K562 (cell line): ENCODE measurements around the gene COX6B2. TPM values are rescaled to one million over a fixed set of nuclear protein-coding genes. Genes with fewer than 3 reads are reported as not detected.

Source experiments
- CBX5 ChIP-seq: IDR thresholded peaks from 2 replicates; pipeline ENCODE4 v1.6.1; 2014; ENCODE audit warnings: low read depth, borderline replicate concordance
- CHD1 ChIP-seq: fragments of 200-600 bp; sonication (generic); IDR thresholded peaks from one replicate; pipeline ENCODE4 v1.6.1; 2012; ENCODE audit warnings: mild to moderate bottlenecking, moderate library complexity, low read length, inconsistent platforms
- DACH1 ChIP-seq: fragments of 450-650 bp; IDR thresholded peaks from 2 replicates; pipeline ENCODE4 v1.6.1; 2018; ENCODE audit not compliant: partially characterized antibody
- DMBX1 ChIP-seq: fragments of 250-450 bp; sonication (Bioruptor Pico); IDR thresholded peaks from 2 replicates; pipeline ENCODE4 v1.8.0; 2022; ENCODE audit warnings: inconsistent platforms, mild to moderate bottlenecking, moderate library complexity, borderline replicate concordance
- ERF ChIP-seq: fragments of 450-650 bp; formaldehyde crosslinking; IDR thresholded peaks from 2 replicates; pipeline ENCODE4 v1.4.0; 2020; ENCODE audit warnings: mild to moderate bottlenecking, mixed read lengths
- ETS1 ChIP-seq: conservative IDR thresholded peaks from 2 replicates; pipeline ENCODE4 v1.6.1; 2011; ENCODE audit warnings: low read depth, mild to moderate bottlenecking, low read length; ENCODE audit not compliant: control insufficient read depth
- FOXP1 ChIP-seq: sonication (generic); formaldehyde crosslinking; IDR thresholded peaks from 2 replicates; pipeline ENCODE4 v1.8.0; 2022; ENCODE audit warnings: mild to moderate bottlenecking, missing genetic modification reagents
- HES1 ChIP-seq: fragments of 450-650 bp; IDR thresholded peaks from 2 replicates; pipeline ENCODE4 v1.6.1; 2016; ENCODE audit warnings: low read depth, mild to moderate bottlenecking, moderate library complexity
- HMGN3 ChIP-seq: IDR thresholded peaks from 2 replicates; pipeline ENCODE4 v1.6.1; 2011; ENCODE audit warnings: borderline replicate concordance, low read depth, mild to moderate bottlenecking, mixed read lengths, low read length; ENCODE audit not compliant: insufficient read length; ENCODE audit errors: extremely low read depth
- HNRNPH1 ChIP-seq: fragments of 200-400 bp; formaldehyde crosslinking; optimal IDR thresholded peaks from 2 replicates; pipeline ENCODE3; 2017; ENCODE audit warnings: low read depth, mild to moderate bottlenecking, low read length, moderate library complexity
- KLF13 ChIP-seq: fragments of 450-650 bp; IDR thresholded peaks from 2 replicates; pipeline ENCODE4 v1.6.1; 2016; ENCODE audit warnings: missing genetic modification characterization, low read depth, mild to moderate bottlenecking, missing compliant biosample characterization, moderate library complexity, borderline replicate concordance
- LARP7 ChIP-seq: fragments of 450-650 bp; IDR thresholded peaks from 2 replicates; pipeline ENCODE4 v1.6.1; 2016
- MAFG ChIP-seq: fragments of 450-650 bp; conservative IDR thresholded peaks from 2 replicates; pipeline ENCODE4 v1.6.1; 2016; ENCODE audit warnings: missing genetic modification characterization, missing compliant biosample characterization
- NR2F6 ChIP-seq: fragments of 450-650 bp; formaldehyde crosslinking; IDR thresholded peaks from 2 replicates; pipeline ENCODE4 v1.4.0; 2020; ENCODE audit warnings: mild to moderate bottlenecking
- RB1 ChIP-seq: fragments of 450-650 bp; IDR thresholded peaks from 2 replicates; pipeline ENCODE4 v1.6.1; 2017; ENCODE audit warnings: low read depth, mild to moderate bottlenecking
- RBM22 ChIP-seq: fragments of 200-400 bp; formaldehyde crosslinking; IDR thresholded peaks from 2 replicates; pipeline ENCODE4 v1.6.1; 2018; ENCODE audit warnings: low read length, low read depth; ENCODE audit not compliant: poor library complexity, severe bottlenecking
- RCOR1 ChIP-seq, 2 experiments: IDR thresholded peaks; 2 replicates each; pipeline ENCODE4 v1.6.1; 2012; ENCODE audit warnings: low read depth in 2 of 2, low read length in 2 of 2, borderline replicate concordance in 1 of 2, improper control_type of control experiment in 1 of 2
- RHOXF2B ChIP-seq: fragments of 250-450 bp; sonication (Bioruptor Pico); conservative IDR thresholded peaks from 2 replicates; pipeline ENCODE4 v1.5.1; 2021
- SAP30 ChIP-seq: fragments of 200-600 bp; sonication (generic); IDR thresholded peaks from 2 replicates; pipeline ENCODE4 v1.6.1; 2012; ENCODE audit warnings: borderline replicate concordance, low read depth, mild to moderate bottlenecking, moderate library complexity, low read length, control low read depth, inconsistent platforms; ENCODE audit not compliant: insufficient read depth, poor library complexity, severe bottlenecking
- SMC3 ChIP-seq: conservative IDR thresholded peaks from 2 replicates; pipeline ENCODE4 v1.6.1; 2011; ENCODE audit warnings: low read depth, low read length, improper control_type of control experiment; ENCODE audit not compliant: insufficient read depth
- SNIP1 ChIP-seq: fragments of 450-650 bp; IDR thresholded peaks from 2 replicates; pipeline ENCODE4 v1.7.1; 2017; ENCODE audit warnings: low read depth, mild to moderate bottlenecking
- SRSF9 ChIP-seq: fragments of 200-400 bp; formaldehyde crosslinking; IDR thresholded peaks from 2 replicates; pipeline ENCODE4 v1.6.1; 2017; ENCODE audit warnings: low read depth, low read length, borderline replicate concordance
- TBL1XR1 ChIP-seq, 2 experiments: IDR thresholded peaks; 2 replicates each; pipeline ENCODE4 v1.6.1; 2012; ENCODE audit warnings: improper control_type of control experiment in 2 of 2, low read length in 2 of 2, mild to moderate bottlenecking in 1 of 2
- TBP ChIP-seq: optimal IDR thresholded peaks from 2 replicates; pipeline ENCODE3; 2011; ENCODE audit warnings: low read depth, low read length, improper control_type of control experiment
- YBX1 ChIP-seq: fragments of 450-650 bp; IDR thresholded peaks from 2 replicates; pipeline ENCODE4 v1.7.1; 2016; ENCODE audit warnings: mild to moderate bottlenecking
- ZBTB8A ChIP-seq: fragments of 450-650 bp; IDR thresholded peaks from 2 replicates; pipeline ENCODE4 v1.6.1; 2018; ENCODE audit warnings: mild to moderate bottlenecking, moderate library complexity; ENCODE audit not compliant: partially characterized antibody
- ZEB2 ChIP-seq: fragments of 450-650 bp; IDR thresholded peaks from 2 replicates; pipeline ENCODE4 v1.6.1; 2016
- ZNF143 ChIP-seq: sonication (generic); formaldehyde crosslinking; IDR thresholded peaks from 2 replicates; pipeline ENCODE4 v1.9.0; 2022; ENCODE audit warnings: mild to moderate bottlenecking, missing genetic modification reagents
- polyA plus RNA-seq, 8 experiments: library from polyadenylated mRNA; depleted of rRNA in 4 of 8; stranded (reverse) in 5 of 8; unstranded in 3 of 8; fragments of >200 nt; fragmentation: Nextera tagmentation in 2 of 8; fragmentation: Illumina TruSeq in 1 of 8; extraction: Ambion mirVana in 2 of 8; extraction: Trizol in 1 of 8; gene quantifications; 2 replicates each; pipeline versions ENCODE4 v1.2.1 to v1.2.3, GENCODE V29; 2011 to 2014; ENCODE audit warnings: inconsistent platforms in 1 of 8, missing spikeins in 1 of 8
- total RNA-seq, 7 experiments: library from RNA; depleted of rRNA in 6 of 7; stranded (reverse); fragments of >200 nt in 6 of 7; fragmentation: Illumina TruSeq in 2 of 7; extraction: Trizol in 2 of 7; gene quantifications; 2 replicates each; pipeline versions ENCODE4 v1.2.1 to v1.2.3, GENCODE V29; 2011 to 2021; ENCODE audit warnings: low replicate concordance in 1 of 7

Gene COX6B2
- total and polyA plus RNA-seq, 9 of the 15 experiments (the other 6 are each of a cell fraction or from before 2014, with no cell fraction given) = 0.40 to 2.5 (median 0.83) TPM

GRCh38 chr19:55339105-55339888, 15.2 kb downstream of the COX6B2 start, which contains the start of gene KMT5C (continued):
- TF ChIP-seq RCOR1 (IDR thresholded peaks at IDR 0.05; ENCODE audit: borderline replicate concordance in 1 of 2, low read depth in 2 of 2, low read length in 2 of 2) = peak in 1 of 2 experiments; percentile 73; a peak in 2 of 4 replicates
- peak; percentile 79; the same call in 1 of the 2 replicates for TF ChIP-seq RB1
- no peak for TF ChIP-seq DACH1
- 0 out of 2 replicates have a peak, but pooled peaks have one; percentile 51 for TF ChIP-seq RHOXF2B (CRISPR knock-in tag)
- TF ChIP-seq TBP = peak; percentile 84
- no peak; the same call in 1 of the 2 replicates for TF ChIP-seq HES1
- peak; percentile 39; the same call in 1 of the 2 replicates for TF ChIP-seq SMC3
- TF ChIP-seq NR2F6 (CRISPR knock-in tag) = no peak
- peak; percentile 54 for TF ChIP-seq RBM22
- TF ChIP-seq SAP30 = no peak
- TF ChIP-seq HNRNPH1 = no peak
- no peak for TF ChIP-seq ZEB2
- peak in 1 of 2 experiments; percentile 48; a peak in 2 of 4 replicates for TF ChIP-seq TBL1XR1 (IDR thresholded peaks at IDR 0.05; ENCODE audit: low read length in 2 of 2)
- TF ChIP-seq CBX5 = no peak
- peak; percentile 48; the same call in 1 of the 2 replicates for TF ChIP-seq ETS1
- no peak for TF ChIP-seq DMBX1 (CRISPR knock-in tag)
- peak; percentile 81; the same call in 1 of the 2 replicates for TF ChIP-seq KLF13 (tag)
- no peak for TF ChIP-seq ZNF143 (CRISPR knock-in tag)
- TF ChIP-seq ZBTB8A = no peak
- no peak for TF ChIP-seq LARP7
- TF ChIP-seq ERF (CRISPR knock-in tag) = no peak
- peak; percentile 29 for TF ChIP-seq HMGN3
- TF ChIP-seq YBX1 = no peak
- TF ChIP-seq MAFG (tag) = no peak
- no peak for TF ChIP-seq SRSF9
- TF ChIP-seq SNIP1 = no peak
- TF ChIP-seq FOXP1 = no peak
- TF ChIP-seq CHD1 = no peak
